Activated naive CD4-positive, alpha-beta T cell treated with anti-CD3 and anti-CD28 coated beads for 36 hours (primary cell): ENCODE results near the gene NRG3. TPM values are rescaled to one million over a fixed set of nuclear protein-coding genes. Genes with fewer than 3 reads are reported as not detected.
"Not testable (repeated sequence)": the region's sequence is repeated elsewhere in the genome, so short reads cannot be mapped to it uniquely, and the experiment has no call there.

ENCODE experiments used
- CTCF ChIA-PET: fragments of 350-600 bp; sonication (Branson Sonifier 250); formaldehyde crosslinking; loops from one replicate; lab custom pipeline; 2021; ENCODE audit warnings: antibody characterized with exemption; lab: Charles Lee
- DNase-seq: peaks from one replicate; pipeline ENCODE4 v3.0.0-alpha.2; 2020
- H3K27ac Mint-ChIP-seq: one replicate; pipeline ENCODE4 v1.8.0; 2021; ENCODE audit warnings: mild to moderate bottlenecking, mixed read lengths
- H3K27me3 Mint-ChIP-seq: one replicate; pipeline ENCODE4 v1.8.0; 2021; ENCODE audit warnings: low read depth, mixed read lengths
- H3K36me3 Mint-ChIP-seq: one replicate; pipeline ENCODE4 v1.8.0; 2021; ENCODE audit warnings: low read depth, mixed read lengths
- H3K4me1 Mint-ChIP-seq: one replicate; pipeline ENCODE4 v1.8.0; 2021; ENCODE audit warnings: low read depth, mixed read lengths
- H3K4me3 Mint-ChIP-seq: one replicate; pipeline ENCODE4 v1.8.0; 2021; ENCODE audit warnings: mild to moderate bottlenecking, moderate library complexity, mixed read lengths
- H3K9me3 Mint-ChIP-seq: one replicate; pipeline ENCODE4 v1.8.0; 2021; ENCODE audit warnings: mixed read lengths
- intact Hi-C: fragments of 100-400 bp; cut with micrococcal nuclease; formaldehyde crosslinking; loops from one replicate; pipeline ENCODE4 v1.15.1; 2023
- total RNA-seq, 2 experiments: library from RNA; stranded (reverse); gene quantifications; one replicate each; pipeline ENCODE4 v1.2.3, GENCODE V29; 2021

NRG3 gene
- total RNA-seq, 2 experiments from 2014 or later = not detected

DNA sequence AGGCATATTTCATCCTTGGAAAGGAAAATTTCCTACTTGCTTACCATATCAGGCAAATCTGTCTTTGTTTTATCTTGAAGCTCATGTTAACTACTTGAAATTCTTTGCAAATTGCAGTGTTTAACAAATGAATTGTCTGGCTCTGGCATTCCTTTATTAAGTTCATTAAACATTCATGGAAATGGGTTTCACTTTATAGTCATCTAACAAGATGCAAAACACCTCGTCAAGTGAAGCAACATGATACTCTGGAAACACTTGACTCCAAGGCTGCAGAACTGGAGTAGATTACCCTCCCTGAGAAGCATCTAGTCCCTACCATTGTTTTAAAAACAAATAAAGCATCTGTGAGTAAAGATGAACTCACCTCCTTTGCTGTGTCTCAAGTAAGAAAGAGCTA is 1086.9 kb downstream of the NRG3 start:
- intact Hi-C loops = no loop called here
- CTCF ChIA-PET = interaction anchor here (1.3 kb wide), 1 partner anchor 24 kb away, joined by 3 read pairs; no protein-coding TSS in a partner anchor
- H3K4me3 Mint-ChIP-seq = no peak overlapping the region
- DNase-seq = no peak
- no peak overlapping the region for H3K27ac Mint-ChIP-seq
- no peaks in the 10 kb centered on the region for H3K4me1 Mint-ChIP-seq
- no peaks in the 10 kb centered on the region for H3K9me3 Mint-ChIP-seq
- no peaks in the 10 kb centered on the region for H3K27me3 Mint-ChIP-seq
- H3K36me3 Mint-ChIP-seq = no peaks in the 10 kb centered on the region

DNA sequence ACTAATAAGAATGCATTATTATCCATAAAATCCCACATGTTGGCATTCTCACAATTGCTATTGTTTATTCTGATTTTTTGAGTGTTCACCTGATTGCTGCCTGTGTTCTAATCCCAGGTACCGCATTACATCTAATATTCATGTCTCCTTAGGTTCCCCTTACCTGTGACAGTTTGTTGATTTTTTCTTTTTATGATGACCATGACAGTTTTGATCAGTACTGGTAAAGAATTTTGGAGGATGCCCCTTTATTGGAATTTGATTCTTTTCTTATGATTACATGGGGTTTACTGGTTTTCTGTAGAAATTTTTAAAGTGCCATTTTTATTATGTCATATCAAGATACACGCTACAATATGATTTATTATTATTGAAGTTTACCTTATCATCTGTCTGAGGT is 1091.1 kb downstream of the NRG3 start:
- H3K27ac Mint-ChIP-seq = no peak overlapping the region
- no peaks in the 10 kb centered on the region for H3K4me1 Mint-ChIP-seq
- no peak for DNase-seq
- H3K4me3 Mint-ChIP-seq = no peak overlapping the region
- H3K9me3 Mint-ChIP-seq = no peaks in the 10 kb centered on the region
- no peaks in the 10 kb centered on the region for H3K36me3 Mint-ChIP-seq
- no peaks in the 10 kb centered on the region for H3K27me3 Mint-ChIP-seq
- CTCF ChIA-PET = no interaction called here
- intact Hi-C loops = loop anchor here (5.0 kb wide), 1 partner anchor 169 kb away; no protein-coding TSS in a partner anchor

DNA sequence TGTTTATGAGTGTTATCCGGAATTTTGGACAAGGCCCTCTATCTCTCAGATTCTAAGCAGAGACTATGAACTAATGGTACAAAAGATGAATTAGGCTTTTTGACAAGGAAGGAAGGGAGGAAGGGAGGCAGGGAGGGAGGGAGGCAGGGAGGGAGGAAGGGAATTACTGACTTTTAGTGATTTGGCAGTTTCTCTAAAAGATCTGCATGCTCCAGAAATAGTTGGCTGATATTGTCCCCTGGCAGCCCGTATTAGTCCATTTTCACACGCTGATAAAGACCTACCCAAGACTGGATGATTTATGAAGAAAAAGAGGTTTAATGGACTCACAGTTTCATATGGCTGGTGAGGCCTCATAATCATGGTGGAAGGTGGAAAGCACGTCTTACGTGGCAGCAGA is 1093.5 kb downstream of the NRG3 start:
- Mint-ChIP-seq H3K36me3 (no peaks in the 10 kb centered on the region), H3K4me1 (no peaks in the 10 kb centered on the region), H3K9me3 (no peaks in the 10 kb centered on the region), H3K27me3 (no peaks in the 10 kb centered on the region), H3K27ac (no peak overlapping the region), H3K4me3 (no peak overlapping the region)
- intact Hi-C loops = loop anchor here (5.0 kb wide), 1 partner anchor 171 kb away; no protein-coding TSS in a partner anchor
- no peak for DNase-seq
- CTCF ChIA-PET = no interaction called here

DNA sequence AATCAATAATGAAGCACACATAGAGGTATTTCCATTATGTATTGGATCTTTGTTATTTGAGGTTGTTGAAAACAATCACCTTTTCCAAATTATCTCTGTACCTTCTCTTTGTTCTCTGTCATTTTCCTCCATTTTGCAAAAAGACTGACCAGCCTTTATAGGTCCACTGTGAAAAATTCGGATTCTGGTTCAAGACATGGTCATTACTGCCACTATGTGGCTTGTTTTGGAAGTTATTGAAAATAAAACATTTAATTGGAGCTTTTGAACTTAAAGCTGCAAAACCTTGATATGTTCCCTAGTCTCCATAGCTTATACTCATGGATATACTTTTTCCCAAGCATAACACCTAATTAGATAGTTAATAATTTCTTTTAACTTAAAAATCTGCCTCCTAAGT is 1094.4 kb downstream of the NRG3 start:
- Mint-ChIP-seq H3K9me3 (no peaks in the 10 kb centered on the region), H3K27me3 (no peaks in the 10 kb centered on the region)

DNA sequence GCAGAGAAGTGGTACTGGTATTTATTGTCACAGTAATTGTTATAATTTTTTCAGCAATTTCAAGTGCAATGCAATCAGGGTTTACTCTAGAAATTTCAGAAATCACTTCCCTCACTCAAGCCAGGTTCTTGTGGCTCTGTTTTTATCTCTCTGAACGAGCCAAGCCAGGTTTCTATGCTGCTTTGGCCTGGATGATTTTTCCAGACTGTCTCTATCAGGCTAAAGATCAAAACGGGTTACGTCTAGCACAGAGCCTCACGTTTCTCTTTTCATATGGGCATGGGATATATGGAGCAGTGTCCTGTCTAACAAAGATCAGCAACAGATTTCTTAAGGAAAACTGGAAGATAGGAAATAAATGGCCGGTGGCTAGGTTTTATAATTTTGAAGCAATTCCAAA is 1105.3 kb downstream of the NRG3 start:
- peaks cover 2% of the 10 kb centered on the region for H3K9me3 Mint-ChIP-seq
- H3K4me3 Mint-ChIP-seq = no peak overlapping the region
- DNase-seq = no peak
- H3K4me1 Mint-ChIP-seq = no peaks in the 10 kb centered on the region
- CTCF ChIA-PET = no interaction called here
- H3K36me3 Mint-ChIP-seq = no peaks in the 10 kb centered on the region
- intact Hi-C loops = no loop called here
- no peaks in the 10 kb centered on the region for H3K27me3 Mint-ChIP-seq
- H3K27ac Mint-ChIP-seq = no peak overlapping the region

More for the DNA sequence above, 1094.4 kb downstream of the NRG3 start:
- intact Hi-C loops = loop anchor here (5.0 kb wide), 1 partner anchor 172 kb away; no protein-coding TSS in a partner anchor
- DNase-seq = no peak
- CTCF ChIA-PET = interaction anchor here (0.7 to 1.2 kb wide), 3 partner anchors 11 to 901 kb away, joined by 3 to 4 read pairs (median 3); no protein-coding TSS in a partner anchor
- no peak overlapping the region for H3K4me3 Mint-ChIP-seq
- no peak overlapping the region for H3K27ac Mint-ChIP-seq
- H3K4me1 Mint-ChIP-seq = no peaks in the 10 kb centered on the region
- H3K36me3 Mint-ChIP-seq = no peaks in the 10 kb centered on the region

DNA sequence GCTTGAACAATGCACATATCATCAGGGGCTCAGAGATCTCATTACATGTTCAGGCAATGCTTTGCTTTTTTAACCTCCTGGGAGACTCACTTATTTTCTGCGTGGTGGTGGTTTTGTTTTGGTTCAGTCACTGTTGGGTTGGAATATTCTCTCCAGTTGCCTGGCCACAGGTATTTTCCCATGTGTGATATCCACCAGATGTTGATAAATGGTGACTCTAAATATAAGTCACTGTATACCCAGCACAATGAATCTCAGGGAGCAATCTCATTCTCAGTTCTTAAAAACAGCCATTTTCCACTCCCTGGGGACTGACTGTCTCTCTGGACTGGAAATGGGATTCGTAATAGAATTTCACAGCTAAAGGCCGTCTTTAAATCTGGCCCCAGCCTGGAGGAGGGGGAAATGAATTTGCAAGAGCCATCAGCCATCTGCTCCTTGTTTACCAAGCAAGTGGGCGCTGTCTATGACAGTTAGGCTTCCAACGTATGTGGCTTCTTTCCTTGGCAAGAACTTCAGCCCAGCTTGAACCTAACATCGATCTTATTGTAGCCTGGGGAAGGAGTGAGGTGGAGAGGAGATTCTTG is 1106.2 kb downstream of the NRG3 start:
- Mint-ChIP-seq H3K9me3 (peaks cover 2% of the 10 kb centered on the region), H3K4me3 (no peak overlapping the region), H3K4me1 (no peaks in the 10 kb centered on the region), H3K36me3 (no peaks in the 10 kb centered on the region), H3K27ac (no peak overlapping the region), H3K27me3 (no peaks in the 10 kb centered on the region)
- intact Hi-C loops = no loop called here
- no peak for DNase-seq
- CTCF ChIA-PET = no interaction called here

DNA sequence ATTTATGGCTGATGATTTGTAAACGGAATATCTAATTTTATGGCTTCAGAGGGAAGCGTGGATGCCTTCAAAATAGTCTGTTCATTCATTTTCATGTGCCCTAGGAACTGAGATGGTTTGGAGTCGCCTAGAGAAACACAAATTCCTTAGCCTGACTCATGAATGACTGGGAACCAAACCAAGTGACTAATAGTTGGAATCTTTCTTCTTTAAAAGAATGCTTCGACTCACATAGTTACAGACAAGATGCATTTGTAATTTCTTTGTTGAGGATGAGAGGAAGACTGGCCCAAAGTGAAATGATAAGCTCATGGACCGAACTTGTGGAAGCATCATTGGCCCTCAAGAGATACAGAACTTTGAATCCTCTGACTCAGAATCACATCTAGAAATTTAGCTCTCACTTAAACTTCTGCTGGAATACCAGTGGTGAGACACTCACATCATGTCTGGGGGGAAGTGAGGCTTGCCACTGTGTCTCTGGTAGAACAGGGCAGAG is 1107.2 kb downstream of the NRG3 start:
- no peak overlapping the region for H3K27ac Mint-ChIP-seq
- no peaks in the 10 kb centered on the region for H3K27me3 Mint-ChIP-seq
- H3K4me1 Mint-ChIP-seq = no peaks in the 10 kb centered on the region
- DNase-seq = no peak
- no peaks in the 10 kb centered on the region for H3K36me3 Mint-ChIP-seq
- intact Hi-C loops = no loop called here
- CTCF ChIA-PET = no interaction called here
- peaks cover 2% of the 10 kb centered on the region for H3K9me3 Mint-ChIP-seq
- no peak overlapping the region for H3K4me3 Mint-ChIP-seq

DNA sequence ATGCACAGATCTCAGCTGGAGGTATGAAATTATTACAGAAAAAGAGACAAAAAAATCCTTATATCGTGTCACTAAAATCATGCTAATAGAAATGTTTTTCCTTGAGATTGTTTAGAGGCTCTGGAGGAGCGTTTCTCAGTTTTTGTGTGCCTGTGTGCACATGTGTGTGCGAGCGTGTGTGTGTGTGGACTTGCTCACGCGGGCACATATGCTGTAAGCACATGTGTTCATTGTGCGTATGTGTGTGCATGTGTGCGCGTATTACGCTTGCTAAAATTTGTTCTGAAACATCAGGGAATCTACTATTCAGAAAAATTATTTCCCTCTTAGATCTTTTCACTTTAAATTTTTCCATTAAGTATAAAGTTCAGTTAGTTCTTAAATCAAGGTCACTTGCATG is 1111.2 kb downstream of the NRG3 start:
- intact Hi-C loops = no loop called here
- Mint-ChIP-seq H3K27ac (no peak overlapping the region), H3K36me3 (no peaks in the 10 kb centered on the region), H3K27me3 (no peaks in the 10 kb centered on the region), H3K9me3 (peaks cover 2% of the 10 kb centered on the region), H3K4me3 (no peak overlapping the region), H3K4me1 (no peaks in the 10 kb centered on the region)
- CTCF ChIA-PET = no interaction called here
- no peak for DNase-seq

DNA sequence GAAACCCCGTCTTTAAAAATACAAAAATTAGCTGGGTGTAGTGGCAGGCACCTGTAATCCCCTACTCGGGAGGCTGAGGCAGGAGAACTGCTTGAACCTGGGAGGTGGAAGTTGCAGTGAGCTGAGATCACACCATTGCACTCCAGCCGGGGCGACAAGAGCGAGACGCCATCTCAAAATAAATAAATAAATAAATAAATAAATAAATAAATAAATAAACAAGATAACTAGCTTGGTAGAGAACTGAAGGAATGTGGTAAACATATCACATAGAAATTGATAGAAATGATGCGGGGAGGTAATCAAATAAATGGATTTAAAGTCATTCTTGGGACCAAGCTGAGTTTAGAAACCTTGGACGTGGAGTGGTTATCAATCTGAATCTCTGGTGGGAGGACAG is 1131.5 kb downstream of the NRG3 start:
- DNase-seq, H3K4me3 Mint-ChIP-seq, intact Hi-C loops, H3K27ac Mint-ChIP-seq, H3K36me3 Mint-ChIP-seq, H3K4me1 Mint-ChIP-seq, H3K27me3 Mint-ChIP-seq, H3K9me3 Mint-ChIP-seq, CTCF ChIA-PET: not testable (repeated sequence)

DNA sequence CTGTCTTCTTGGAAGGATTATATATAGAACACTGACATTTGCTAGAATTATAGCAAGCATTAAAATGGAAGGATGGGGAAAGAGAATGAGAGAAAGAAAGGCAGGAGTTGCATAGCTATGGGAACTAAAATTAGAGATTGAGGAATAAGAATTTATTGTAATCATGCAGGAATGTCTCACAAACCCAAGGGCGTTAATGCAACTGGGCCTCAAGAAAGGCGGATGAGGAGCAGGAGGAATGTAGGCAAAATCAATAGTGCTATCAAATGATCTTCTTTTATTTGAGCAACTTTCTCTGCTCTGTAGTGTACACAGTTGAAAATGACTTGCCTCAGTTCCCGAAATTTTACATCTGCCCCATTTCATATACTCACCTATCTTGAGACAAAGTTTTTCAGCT is 1132.5 kb downstream of the NRG3 start:
- Mint-ChIP-seq H3K4me3 (no peak overlapping the region), H3K9me3 (peaks cover 1% of the 10 kb centered on the region), H3K27ac (no peak overlapping the region), H3K4me1 (no peaks in the 10 kb centered on the region), H3K27me3 (no peaks in the 10 kb centered on the region), H3K36me3 (no peaks in the 10 kb centered on the region)
- no peak for DNase-seq
- intact Hi-C loops = no loop called here
- CTCF ChIA-PET = no interaction called here

DNA sequence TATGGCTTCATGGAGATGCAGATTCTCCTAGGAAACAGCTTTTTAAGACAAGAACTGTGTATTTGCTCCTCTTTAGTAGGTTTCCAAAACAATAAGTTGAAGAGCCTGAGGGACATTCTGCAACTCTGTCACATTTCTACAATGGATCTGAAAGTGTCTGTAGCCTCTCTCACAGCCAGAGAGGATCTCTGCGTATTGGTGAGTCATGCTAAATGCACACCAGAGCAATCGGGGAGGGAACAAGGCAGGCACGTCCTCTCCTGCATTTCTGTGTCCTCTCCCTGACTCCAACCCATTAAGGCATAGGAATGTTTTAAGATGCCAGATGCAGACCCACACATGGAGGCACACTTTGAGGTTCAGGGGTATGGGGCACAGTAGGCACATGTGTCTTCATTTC is 1137.9 kb downstream of the NRG3 start:
- Mint-ChIP-seq H3K27me3 (no peaks in the 10 kb centered on the region), H3K36me3 (no peaks in the 10 kb centered on the region), H3K4me3 (no peak overlapping the region), H3K27ac (no peak overlapping the region), H3K4me1 (no peaks in the 10 kb centered on the region), H3K9me3 (peaks cover 1% of the 10 kb centered on the region)
- intact Hi-C loops = no loop called here
- no peak for DNase-seq
- CTCF ChIA-PET = no interaction called here

DNA sequence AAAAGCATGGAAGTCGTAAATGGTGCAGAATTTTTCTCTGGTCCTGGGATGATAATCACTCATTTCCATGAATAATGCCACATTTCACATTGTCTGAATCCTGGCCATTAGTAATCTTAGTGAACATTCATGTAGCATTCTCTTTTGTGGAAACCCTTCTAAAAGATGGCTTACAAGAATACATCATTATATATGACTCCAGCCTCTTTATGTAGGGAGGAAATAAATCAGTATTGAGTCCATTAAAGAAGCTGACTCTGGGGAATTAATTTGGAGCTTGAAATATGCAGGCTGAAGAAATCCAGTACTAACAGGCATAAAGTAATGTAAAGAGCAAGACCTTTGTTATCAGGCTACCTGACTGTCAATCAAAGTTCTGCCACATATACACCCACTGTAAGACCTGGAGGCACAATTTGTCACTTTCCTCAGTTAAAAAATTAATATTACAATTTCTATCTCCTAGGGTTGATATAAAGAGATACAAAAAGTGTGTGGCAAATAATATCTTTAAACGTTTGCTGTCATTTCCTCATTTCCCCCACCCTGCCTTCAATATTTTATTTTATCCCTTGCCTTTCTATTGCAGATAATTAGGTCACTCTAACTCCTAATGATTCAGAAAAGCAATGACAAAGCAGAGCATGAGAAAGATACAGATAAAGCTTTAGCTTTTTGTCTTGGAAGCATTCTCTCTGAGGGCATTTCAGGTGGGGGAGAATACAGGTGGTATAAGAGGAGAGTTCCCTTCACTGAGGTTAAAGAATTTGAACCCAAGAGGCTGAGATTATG is 1142.3 kb downstream of the NRG3 start:
- Mint-ChIP-seq H3K4me3 (no peak overlapping the region), H3K9me3 (peaks cover 11% of the 10 kb centered on the region), H3K4me1 (no peaks in the 10 kb centered on the region), H3K36me3 (no peaks in the 10 kb centered on the region), H3K27me3 (no peaks in the 10 kb centered on the region), H3K27ac (no peak overlapping the region)
- DNase-seq = no peak
- intact Hi-C loops = no loop called here
- CTCF ChIA-PET = no interaction called here

DNA sequence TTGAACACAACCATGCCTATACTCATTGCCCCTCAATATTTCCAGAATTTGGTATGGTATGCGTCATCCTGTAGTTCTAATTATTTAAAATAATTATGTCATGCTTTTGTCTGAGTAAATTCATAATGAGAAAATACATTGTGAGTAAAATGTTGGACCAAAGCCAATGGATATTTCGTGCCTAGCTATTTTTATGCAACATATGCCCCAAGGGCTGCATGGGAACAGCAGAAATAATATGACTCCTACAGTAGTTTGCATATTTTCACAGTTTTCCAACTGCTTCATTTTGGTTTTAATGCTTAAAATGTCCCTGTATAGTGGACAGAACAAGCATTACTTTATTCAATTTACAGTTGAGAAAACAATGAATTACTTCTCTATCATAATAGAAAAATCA is 1148.7 kb downstream of the NRG3 start:
- H3K27ac Mint-ChIP-seq = no peak overlapping the region

More for the DNA sequence above, 1148.7 kb downstream of the NRG3 start:
- CTCF ChIA-PET = no interaction called here
- Mint-ChIP-seq H3K9me3 (peaks cover 13% of the 10 kb centered on the region), H3K27me3 (no peaks in the 10 kb centered on the region), H3K4me3 (no peak overlapping the region), H3K4me1 (no peaks in the 10 kb centered on the region), H3K36me3 (no peaks in the 10 kb centered on the region)
- intact Hi-C loops = no loop called here
- DNase-seq = no peak
